HG02981 (cell line): ENCODE results near the gene CD63.

ENCODE experiments used
- ATAC-seq: cut with Tn5 transposase; IDR thresholded peaks from one replicate; pipeline ENCODE4 v1.9.1; 2021; ENCODE audit warnings: mild to moderate bottlenecking, moderate library complexity; ENCODE audit not compliant: unreplicated experiment

CD63 gene

GRCh38 chr12:55741931-55742680 lies 13.3 kb upstream of the CD63 start:
- ATAC-seq = no peak

- ATAC-seq = no peak
Observed at GRCh38 chr12:55739025-55739378, 10.2 kb upstream of the CD63 start.

- peak; percentile 75 for ATAC-seq
Observed at GRCh38 chr12:55738123-55739024, 9.6 kb upstream of the CD63 start.

GRCh38 chr12:55737581-55738122 lies 8.8 kb upstream of the CD63 start:
- peak; percentile 16 for ATAC-seq

GRCh38 chr12:55736780-55737580 lies 8.2 kb upstream of the CD63 start:
- no peak for ATAC-seq

GRCh38 chr12:55736076-55736475 lies 7.3 kb upstream of the CD63 start:
- ATAC-seq = no peak

GRCh38 chr12:55734595-55734994 lies 5.8 kb upstream of the CD63 start:
- ATAC-seq = no peak

- ATAC-seq = no peak
Observed at GRCh38 chr12:55733858-55734257, 5.0 kb upstream of the CD63 start.

- no peak for ATAC-seq
Observed at GRCh38 chr12:55733021-55733555, 4.3 kb upstream of the CD63 start.

- no peak for ATAC-seq
Observed at GRCh38 chr12:55732288-55732687, 3.5 kb upstream of the CD63 start.

GRCh38 chr12:55729819-55730818 lies 1.3 kb upstream of the CD63 start:
- ATAC-seq = peak; percentile 38

- ATAC-seq = peak; percentile 30
Observed at GRCh38 chr12:55728186-55728938, 447 bp downstream of the CD63 start.

- ATAC-seq = no peak
Observed at GRCh38 chr12:55727643-55728185, 1.1 kb downstream of the CD63 start.

- no peak for ATAC-seq
Observed at GRCh38 chr12:55726971-55727370, 1.8 kb downstream of the CD63 start.

GRCh38 chr12:55725556-55725955 lies 3.3 kb downstream of the CD63 start:
- no peak for ATAC-seq

GRCh38 chr12:55724940-55725309 lies 3.9 kb downstream of the CD63 start:
- ATAC-seq = no peak

GRCh38 chr12:55724226-55724939 lies 4.4 kb downstream of the CD63 start:
- ATAC-seq = no peak
